Subcutaneous preadipocyte (primary cell): ENCODE measurements around the gene MAGED1. TPM values are rescaled to one million over a fixed set of nuclear protein-coding genes. Genes with fewer than 3 reads are reported as not detected.

Experiments used
- small RNA-seq: library from RNA; depleted of rRNA; stranded (forward); fragments of <200 nt; gene quantifications from one replicate; pipeline ENCODE3, GENCODE V24; 2012
- total RNA-seq: library from RNA; depleted of rRNA; stranded (reverse); fragments of >200 nt; gene quantifications from 2 replicates; pipeline ENCODE4 v1.2.3, GENCODE V29; 2012

Gene MAGED1
- total RNA-seq = 132 and 169 TPM in 2 replicates

GRCh38 chrX:51892921-51893745 lies at the start of gene MAGED1:
Gene MAGED1 (plus strand): TSS chrX:51893623. CDS start chrX:51894305, 682 bp downstream.

Small RNA genes within 50 kb of the gene (small RNA-seq; reads per million reads assigned to genes)
- gene AL929410.2 (not detected), gene RNU6-504P (not detected)

Other genes with a start within 250 kb of the MAGED1 start
- gene CENPVL2, start 210.8 kb upstream of the MAGED1 start, total RNA-seq = under 0.01 TPM in 1 of 2 replicates, not detected in the other
- gene CENPVL1, start 183.1 kb upstream of the MAGED1 start, total RNA-seq = under 0.01 TPM in 1 of 2 replicates, not detected in the other
- gene GSPT2, start 150.2 kb upstream of the MAGED1 start, total RNA-seq = 6.2 and 6.8 TPM in 2 replicates
- 5.1 and 22.0 TPM in 2 replicates for gene MAGED4B, start 175.6 kb downstream of the MAGED1 start, total RNA-seq